ENCODE measurements around the gene PRRC2A.
A peak's percentile ranks its signal among the peaks of the same experiment; 100 is the strongest.

The PRRC2A gene

GRCh38 chr6:31642798-31643570, 22.5 kb downstream of the PRRC2A start:
- peaks cover 76% of the 10 kb centered on the region for H3K36me3 ChIP-seq (ENCODE audit: insufficient read depth, low read length)
- H3K9ac ChIP-seq (ENCODE audit: low read depth, low read length): no peak overlapping the region
- H3K4me2 ChIP-seq (ENCODE audit: low read length): no peak overlapping the region

GRCh38 chr6:31643818-31644454, 23.4 kb downstream of the PRRC2A start:
- Histone ChIP-seq H3K9ac (ENCODE audit: low read depth, low read length) (no peak overlapping the region), H3K4me1 (ENCODE audit: control insufficient read depth, insufficient read depth, low read length) (peaks cover 13% of the 10 kb centered on the region), H3K4me3 (ENCODE audit: low read length) (no peak overlapping the region), H3K4me2 (ENCODE audit: low read length) (no peak overlapping the region), H3K27me3 (ENCODE audit: control insufficient read depth, insufficient read depth, low read length) (no peaks in the 10 kb centered on the region), H3K9me3 (replicated peaks; ENCODE audit: low read length) (no peaks in the 10 kb centered on the region), H3K36me3 (ENCODE audit: insufficient read depth, low read length) (peaks cover 82% of the 10 kb centered on the region)

More at GRCh38 chr6:31642798-31643570, 22.5 kb downstream of the PRRC2A start:
- Histone ChIP-seq H3K9me3 (replicated peaks; ENCODE audit: low read length) (no peaks in the 10 kb centered on the region), H3K4me1 (ENCODE audit: control insufficient read depth, insufficient read depth, low read length) (peaks cover 14% of the 10 kb centered on the region), H3K27me3 (ENCODE audit: control insufficient read depth, insufficient read depth, low read length) (no peaks in the 10 kb centered on the region), H3K4me3 (ENCODE audit: low read length) (no peak overlapping the region)

GRCh38 chr6:31645325-31645724, 24.8 kb downstream of the PRRC2A start:
- Histone ChIP-seq H3K36me3 (ENCODE audit: insufficient read depth, low read length) (peaks cover 81% of the 10 kb centered on the region), H3K4me1 (ENCODE audit: control insufficient read depth, insufficient read depth, low read length) (no peaks in the 10 kb centered on the region), H3K9ac (ENCODE audit: low read depth, low read length) (no peak overlapping the region), H3K27me3 (ENCODE audit: control insufficient read depth, insufficient read depth, low read length) (no peaks in the 10 kb centered on the region), H3K9me3 (replicated peaks; ENCODE audit: low read length) (no peaks in the 10 kb centered on the region), H3K4me3 (ENCODE audit: low read length) (no peak overlapping the region), H3K4me2 (ENCODE audit: low read length) (no peak overlapping the region)

- peaks cover 34% of the 10 kb centered on the region for H3K36me3 ChIP-seq (ENCODE audit: insufficient read depth, low read length)
- no peaks in the 10 kb centered on the region for H3K27me3 ChIP-seq (ENCODE audit: control insufficient read depth, insufficient read depth, low read length)
- H3K4me1 ChIP-seq (ENCODE audit: control insufficient read depth, insufficient read depth, low read length): peaks cover 16% of the 10 kb centered on the region
- peak overlapping the region; percentile 91 for H3K4me2 ChIP-seq (ENCODE audit: low read length)
- peak overlapping the region; percentile 94 for H3K9ac ChIP-seq (ENCODE audit: low read depth, low read length)
- no peaks in the 10 kb centered on the region for H3K9me3 ChIP-seq (replicated peaks; ENCODE audit: low read length)
- H3K4me3 ChIP-seq (ENCODE audit: low read length): peak overlapping the region; percentile 95
Observed at GRCh38 chr6:31651602-31652191, 31.2 kb downstream of the PRRC2A start.

GRCh38 chr6:31652925-31653724, 32.6 kb downstream of the PRRC2A start:
- no peaks in the 10 kb centered on the region for H3K9me3 ChIP-seq (replicated peaks; ENCODE audit: low read length)
- peak overlapping the region; percentile 91 for H3K4me2 ChIP-seq (ENCODE audit: low read length)
- peak overlapping the region; percentile 94 for H3K9ac ChIP-seq (ENCODE audit: low read depth, low read length)
- H3K4me1 ChIP-seq (ENCODE audit: control insufficient read depth, insufficient read depth, low read length): peaks cover 22% of the 10 kb centered on the region
- peak overlapping the region; percentile 95 for H3K4me3 ChIP-seq (ENCODE audit: low read length)
- no peaks in the 10 kb centered on the region for H3K27me3 ChIP-seq (ENCODE audit: control insufficient read depth, insufficient read depth, low read length)
- H3K36me3 ChIP-seq (ENCODE audit: insufficient read depth, low read length): peaks cover 29% of the 10 kb centered on the region

- Histone ChIP-seq H3K9me3 (replicated peaks; ENCODE audit: low read length) (no peaks in the 10 kb centered on the region), H3K4me1 (ENCODE audit: control insufficient read depth, insufficient read depth, low read length) (peaks cover 36% of the 10 kb centered on the region), H3K9ac (ENCODE audit: low read depth, low read length) (no peak overlapping the region), H3K4me2 (ENCODE audit: low read length) (no peak overlapping the region), H3K36me3 (ENCODE audit: insufficient read depth, low read length) (peaks cover 17% of the 10 kb centered on the region), H3K4me3 (ENCODE audit: low read length) (no peak overlapping the region), H3K27me3 (ENCODE audit: control insufficient read depth, insufficient read depth, low read length) (no peaks in the 10 kb centered on the region)
Observed at GRCh38 chr6:31654574-31655348, 34.2 kb downstream of the PRRC2A start.

GRCh38 chr6:31655349-31656237, 35.1 kb downstream of the PRRC2A start, which contains the start of gene APOM:
TSS of gene APOM (plus strand) at chr6:31655894. CDS start at chr6:31655967, 73 bp downstream.
- Histone ChIP-seq H3K4me1 (ENCODE audit: control insufficient read depth, insufficient read depth, low read length) (peaks cover 36% of the 10 kb centered on the region), H3K36me3 (ENCODE audit: insufficient read depth, low read length) (peaks cover 13% of the 10 kb centered on the region), H3K4me3 (ENCODE audit: low read length) (no peak within 1 kb of the TSS), H3K9ac (ENCODE audit: low read depth, low read length) (no peak within 1 kb of the TSS), H3K4me2 (ENCODE audit: low read length) (no peak within 1 kb of the TSS), H3K9me3 (replicated peaks; ENCODE audit: low read length) (no peaks in the 10 kb centered on the region), H3K27me3 (ENCODE audit: control insufficient read depth, insufficient read depth, low read length) (no peaks in the 10 kb centered on the region)

- Histone ChIP-seq H3K4me2 (ENCODE audit: low read length) (no peak overlapping the region), H3K4me3 (ENCODE audit: low read length) (no peak overlapping the region), H3K4me1 (ENCODE audit: control insufficient read depth, insufficient read depth, low read length) (peaks cover 31% of the 10 kb centered on the region), H3K36me3 (ENCODE audit: insufficient read depth, low read length) (peaks cover 15% of the 10 kb centered on the region), H3K9ac (ENCODE audit: low read depth, low read length) (no peak overlapping the region), H3K9me3 (replicated peaks; ENCODE audit: low read length) (no peaks in the 10 kb centered on the region), H3K27me3 (ENCODE audit: control insufficient read depth, insufficient read depth, low read length) (no peaks in the 10 kb centered on the region)
Observed at GRCh38 chr6:31657406-31658157, 37.1 kb downstream of the PRRC2A start.

GRCh38 chr6:31658158-31658688, 37.7 kb downstream of the PRRC2A start:
- Histone ChIP-seq H3K9ac (ENCODE audit: low read depth, low read length) (no peak overlapping the region), H3K4me2 (ENCODE audit: low read length) (peak overlapping the region; percentile 89), H3K36me3 (ENCODE audit: insufficient read depth, low read length) (peaks cover 15% of the 10 kb centered on the region), H3K4me3 (ENCODE audit: low read length) (no peak overlapping the region), H3K4me1 (ENCODE audit: control insufficient read depth, insufficient read depth, low read length) (peaks cover 34% of the 10 kb centered on the region), H3K27me3 (ENCODE audit: control insufficient read depth, insufficient read depth, low read length) (no peaks in the 10 kb centered on the region), H3K9me3 (replicated peaks; ENCODE audit: low read length) (no peaks in the 10 kb centered on the region)
